HEK293 (cell line): ENCODE results near the gene WDR38.

Source experiments
- AEBP2 ChIP-seq: fragments of 450-650 bp; formaldehyde crosslinking; IDR thresholded peaks from 2 replicates; pipeline ENCODE4 v1.5.1; 2016; ENCODE audit warnings: missing biosample characterization, missing genetic modification characterization, borderline replicate concordance
- FEZF1 ChIP-seq: fragments of 450-650 bp; formaldehyde crosslinking; IDR thresholded peaks from 2 replicates; pipeline ENCODE4 v1.5.1; 2016; ENCODE audit warnings: missing biosample characterization, missing genetic modification characterization
- GFI1B ChIP-seq: fragments of 450-650 bp; formaldehyde crosslinking; IDR thresholded peaks from 2 replicates; pipeline ENCODE4 v1.5.1; 2016; ENCODE audit warnings: missing biosample characterization, missing genetic modification characterization
- GLI4 ChIP-seq: fragments of 450-650 bp; formaldehyde crosslinking; IDR thresholded peaks from 2 replicates; pipeline ENCODE4 v1.5.1; 2016; ENCODE audit warnings: missing biosample characterization, missing genetic modification characterization
- GLIS2 ChIP-seq: fragments of 450-650 bp; formaldehyde crosslinking; IDR thresholded peaks from 2 replicates; pipeline ENCODE4 v1.5.1; 2016; ENCODE audit warnings: missing biosample characterization, missing genetic modification characterization
- HOXC10 ChIP-seq: sonication (generic); formaldehyde crosslinking; IDR thresholded peaks from 2 replicates; pipeline ENCODE4 v1.8.1; 2023; ENCODE audit warnings: mild to moderate bottlenecking, missing genetic modification reagents
- KLF1 ChIP-seq: fragments of 450-650 bp; formaldehyde crosslinking; IDR thresholded peaks from 2 replicates; pipeline ENCODE4 v1.5.1; 2016; ENCODE audit warnings: missing biosample characterization, missing genetic modification characterization
- KLF17 ChIP-seq: fragments of 450-650 bp; formaldehyde crosslinking; IDR thresholded peaks from 2 replicates; pipeline ENCODE4 v1.5.1; 2016; ENCODE audit warnings: missing biosample characterization, missing genetic modification characterization
- MZF1 ChIP-seq: fragments of 450-650 bp; formaldehyde crosslinking; IDR thresholded peaks from 2 replicates; pipeline ENCODE4 v1.5.1; 2017; ENCODE audit warnings: missing biosample characterization, missing genetic modification characterization, borderline replicate concordance
- PRDM1 ChIP-seq: fragments of 450-650 bp; formaldehyde crosslinking; IDR thresholded peaks from 2 replicates; pipeline ENCODE4; 2016; ENCODE audit warnings: missing biosample characterization, missing genetic modification characterization
- PRDM2 ChIP-seq: fragments of 450-650 bp; formaldehyde crosslinking; IDR thresholded peaks from 2 replicates; pipeline ENCODE4 v1.5.1; 2016; ENCODE audit warnings: missing biosample characterization, missing genetic modification characterization, borderline replicate concordance
- RBAK ChIP-seq: fragments of 450-650 bp; formaldehyde crosslinking; IDR thresholded peaks from 2 replicates; pipeline ENCODE4 v1.5.1; 2016; ENCODE audit warnings: missing biosample characterization, missing genetic modification characterization
- REPIN1 ChIP-seq: fragments of 450-650 bp; formaldehyde crosslinking; IDR thresholded peaks from 2 replicates; pipeline ENCODE4 v1.5.1; 2017; ENCODE audit warnings: missing biosample characterization, missing genetic modification characterization, low read depth
- SP7 ChIP-seq: fragments of 450-650 bp; formaldehyde crosslinking; IDR thresholded peaks from 2 replicates; pipeline ENCODE4 v1.5.1; 2016; ENCODE audit warnings: missing biosample characterization, missing genetic modification characterization
- ZFHX2 ChIP-seq: fragments of 450-650 bp; formaldehyde crosslinking; conservative IDR thresholded peaks from 2 replicates; pipeline ENCODE4 v1.5.1; 2016; ENCODE audit warnings: missing biosample characterization, missing genetic modification characterization
- ZNF114 ChIP-seq: fragments of 450-650 bp; formaldehyde crosslinking; IDR thresholded peaks from 2 replicates; pipeline ENCODE4 v1.5.0; 2017; ENCODE audit warnings: missing biosample characterization, missing genetic modification characterization
- ZNF140 ChIP-seq: fragments of 450-650 bp; formaldehyde crosslinking; IDR thresholded peaks from 2 replicates; pipeline ENCODE4 v1.5.1; 2016; ENCODE audit warnings: missing biosample characterization, missing genetic modification characterization
- ZNF18 ChIP-seq: fragments of 450-650 bp; formaldehyde crosslinking; IDR thresholded peaks from 2 replicates; pipeline ENCODE4 v1.5.1; 2016; ENCODE audit warnings: missing biosample characterization, missing genetic modification characterization
- ZNF311 ChIP-seq: fragments of 450-650 bp; formaldehyde crosslinking; IDR thresholded peaks from 2 replicates; pipeline ENCODE4 v1.5.1; 2017; ENCODE audit warnings: missing biosample characterization, missing genetic modification characterization, borderline replicate concordance
- ZNF341 ChIP-seq: fragments of 450-650 bp; formaldehyde crosslinking; IDR thresholded peaks from 2 replicates; pipeline ENCODE4; 2016; ENCODE audit warnings: low read depth, missing biosample characterization, missing genetic modification characterization
- ZNF362 ChIP-seq: fragments of 450-650 bp; formaldehyde crosslinking; IDR thresholded peaks from 2 replicates; pipeline ENCODE4 v1.5.1; 2016; ENCODE audit warnings: missing biosample characterization, missing genetic modification characterization
- ZNF404 ChIP-seq: fragments of 450-650 bp; formaldehyde crosslinking; IDR thresholded peaks from 2 replicates; pipeline ENCODE4 v1.5.1; 2017; ENCODE audit warnings: missing biosample characterization, missing genetic modification characterization
- ZNF416 ChIP-seq: fragments of 450-650 bp; formaldehyde crosslinking; IDR thresholded peaks from 2 replicates; pipeline ENCODE4 v1.5.1; 2016; ENCODE audit warnings: missing biosample characterization, missing genetic modification characterization
- ZNF548 ChIP-seq: fragments of 450-650 bp; formaldehyde crosslinking; IDR thresholded peaks from 2 replicates; pipeline ENCODE4 v1.5.1; 2016; ENCODE audit warnings: missing biosample characterization, missing genetic modification characterization
- ZNF561 ChIP-seq: fragments of 450-650 bp; IDR thresholded peaks from 2 replicates; pipeline ENCODE4 v1.5.1; 2018; ENCODE audit warnings: missing biosample characterization, missing genetic modification characterization, borderline replicate concordance
- ZNF677 ChIP-seq: fragments of 450-650 bp; IDR thresholded peaks from 2 replicates; pipeline ENCODE4 v1.5.0; 2018; ENCODE audit warnings: missing biosample characterization, mild to moderate bottlenecking, missing genetic modification characterization, moderate library complexity
- ZNF76 ChIP-seq: fragments of 450-650 bp; formaldehyde crosslinking; IDR thresholded peaks from 2 replicates; pipeline ENCODE4; 2016; ENCODE audit warnings: low read depth, missing biosample characterization, missing genetic modification characterization, borderline replicate concordance
- ZNF785 ChIP-seq: fragments of 450-650 bp; formaldehyde crosslinking; IDR thresholded peaks from 2 replicates; pipeline ENCODE4 v1.5.1; 2016; ENCODE audit warnings: missing biosample characterization, missing genetic modification characterization
- ZSCAN16 ChIP-seq: fragments of 450-650 bp; formaldehyde crosslinking; IDR thresholded peaks from 2 replicates; pipeline ENCODE4 v1.5.1; 2016; ENCODE audit warnings: missing biosample characterization, missing genetic modification characterization

WDR38 gene

GRCh38 chr9:124861342-124862229 is 8.3 kb downstream of the WDR38 start, which contains the start of the genes ARPC5L and RPL35 (continued):
- 0 out of 2 replicates have a peak, but pooled peaks have one; percentile 62 for TF ChIP-seq ZNF785
- TF ChIP-seq ZNF140 (tag by site-specific recombination), result no peak
- no peak for TF ChIP-seq ZNF677
- TF ChIP-seq ZFHX2, result peak; percentile 68
- no peak for TF ChIP-seq ZNF311 (tag by site-specific recombination)
- no peak for TF ChIP-seq GLI4 (tag by site-specific recombination)
- no peak for TF ChIP-seq AEBP2 (tag by site-specific recombination)
- no peak for TF ChIP-seq ZNF114 (tag by site-specific recombination)
- no peak for TF ChIP-seq MZF1 (tag by site-specific recombination)
- peak; percentile 52; the same call in 1 of the 2 replicates for TF ChIP-seq KLF17 (tag by site-specific recombination)
- TF ChIP-seq PRDM2, result no peak
- TF ChIP-seq KLF1, result peak; percentile 36; the same call in 1 of the 2 replicates
- TF ChIP-seq GLIS2 (tag by site-specific recombination), result peak; percentile 86
- TF ChIP-seq FEZF1 (tag by site-specific recombination), result no peak
- no peak for TF ChIP-seq ZNF362 (tag by site-specific recombination)
- TF ChIP-seq ZSCAN16 (tag by site-specific recombination), result no peak
- no peak for TF ChIP-seq RBAK (tag by site-specific recombination)
- TF ChIP-seq ZNF548, result no peak
- TF ChIP-seq GFI1B (tag by site-specific recombination), result no peak
- TF ChIP-seq HOXC10 (CRISPR knock-in tag), result no peak
- TF ChIP-seq ZNF561 (tag by site-specific recombination), result 0 out of 2 replicates have a peak, but pooled peaks have one; percentile 43
- TF ChIP-seq ZNF341 (tag by site-specific recombination), result no peak
- TF ChIP-seq ZNF76, result peak; percentile 60; the same call in 1 of the 2 replicates
- peak; percentile 4; the same call in 1 of the 2 replicates for TF ChIP-seq ZNF18
- TF ChIP-seq REPIN1 (tag by site-specific recombination), result no peak
- TF ChIP-seq ZNF404 (tag by site-specific recombination), result no peak
- TF ChIP-seq SP7 (tag by site-specific recombination), result peak; percentile 71; the same call in 1 of the 2 replicates
- TF ChIP-seq ZNF416 (tag by site-specific recombination), result no peak
- no peak for TF ChIP-seq PRDM1
